Limb (tissue), 2 donors: Measurements from ENCODE around the gene RAB3C.
"Not testable (repeated sequence)": the region's sequence is repeated elsewhere in the genome, so short reads cannot be mapped to it uniquely, and the experiment has no call there.

ENCODE experiments used
- DNase-seq, 2 donors: peaks; one replicate each; pipeline ENCODE4 v3.0.0-alpha.2; 2016; ENCODE audit errors: extremely low spot score in 2 of 2

RAB3C gene

DNA sequence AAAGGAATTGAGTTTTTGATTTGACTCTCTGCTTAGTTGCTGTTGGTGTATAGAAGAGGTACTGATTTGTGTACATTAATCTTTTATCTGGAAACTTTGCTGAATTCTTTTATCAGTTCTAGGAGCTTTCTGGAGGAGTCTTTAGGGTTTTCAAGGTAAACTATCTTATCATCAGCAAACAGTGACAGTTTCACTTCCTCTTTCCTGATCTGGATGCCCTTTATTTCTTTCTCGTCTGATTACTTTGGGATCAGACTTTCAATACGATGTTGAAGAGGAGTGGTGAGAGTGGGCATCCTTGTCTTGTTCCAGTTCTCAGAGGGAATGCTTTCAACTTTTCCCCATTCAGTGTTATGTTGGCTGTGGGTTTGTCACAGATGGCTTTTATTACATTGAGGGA lies 17.7 kb downstream of the RAB3C start:
- not testable (repeated sequence) for DNase-seq

DNA sequence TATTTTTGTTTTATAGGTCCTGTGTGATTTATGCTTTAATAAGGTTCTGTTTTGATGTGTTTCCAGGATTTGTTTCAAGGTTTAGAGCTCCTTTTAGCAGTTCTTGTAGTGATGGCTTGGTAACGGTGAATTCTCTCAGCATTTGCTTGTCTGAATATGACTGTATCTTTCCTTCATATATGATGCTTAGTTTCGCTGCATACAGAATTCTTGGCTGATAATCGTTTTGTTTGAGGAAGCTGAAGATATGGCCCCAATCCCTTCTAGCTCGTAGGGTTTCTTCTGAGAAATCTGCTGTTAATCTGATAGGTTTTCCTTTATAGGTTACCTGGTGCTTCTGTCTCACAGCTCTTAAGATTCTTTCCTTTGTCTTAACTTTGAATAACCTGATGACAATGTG lies 20.0 kb downstream of the RAB3C start:
- not testable (repeated sequence) for DNase-seq

DNA sequence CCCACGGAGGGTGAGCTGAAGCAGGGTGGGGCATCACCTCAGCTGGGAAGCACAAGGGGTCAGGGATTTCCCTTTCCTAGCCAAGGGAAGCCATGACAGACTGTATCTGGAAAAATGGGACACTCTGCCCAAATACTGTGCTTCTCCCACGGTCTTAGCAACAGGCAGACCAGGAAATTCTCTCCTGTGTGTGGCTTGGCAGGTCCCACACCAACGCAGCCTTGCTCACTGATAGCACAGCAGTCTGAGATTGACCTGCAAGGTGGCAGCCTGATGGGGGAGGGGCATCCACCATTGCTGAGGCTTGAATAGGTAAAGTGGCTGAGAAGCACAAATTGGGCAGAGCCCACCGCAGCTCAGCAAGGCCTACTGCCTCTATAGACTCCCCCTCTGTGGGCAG lies 23.2 kb downstream of the RAB3C start:
- no peak for DNase-seq

DNA sequence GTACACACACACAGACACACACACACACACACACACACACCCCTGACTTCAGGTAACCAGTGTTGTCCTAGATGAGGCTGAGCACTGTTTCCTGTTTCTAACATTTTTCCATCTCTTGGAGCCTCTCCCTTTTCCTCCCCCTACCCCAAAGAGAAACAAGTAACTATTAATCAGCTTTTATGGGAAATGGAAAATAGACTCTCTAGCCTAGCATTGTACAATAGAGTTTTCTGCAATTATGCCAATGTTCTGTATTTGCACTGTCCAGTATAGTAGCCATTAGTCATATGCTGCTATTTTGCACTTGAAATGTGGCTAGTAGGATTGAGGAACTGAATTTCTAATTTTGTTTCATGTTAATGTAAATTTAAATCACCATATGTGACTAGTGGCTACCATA lies 33.1 kb downstream of the RAB3C start:
- no peak for DNase-seq

GRCh38 chr5:58617241-58617640 lies 34.4 kb downstream of the RAB3C start:
- DNase-seq, result no peak

DNA sequence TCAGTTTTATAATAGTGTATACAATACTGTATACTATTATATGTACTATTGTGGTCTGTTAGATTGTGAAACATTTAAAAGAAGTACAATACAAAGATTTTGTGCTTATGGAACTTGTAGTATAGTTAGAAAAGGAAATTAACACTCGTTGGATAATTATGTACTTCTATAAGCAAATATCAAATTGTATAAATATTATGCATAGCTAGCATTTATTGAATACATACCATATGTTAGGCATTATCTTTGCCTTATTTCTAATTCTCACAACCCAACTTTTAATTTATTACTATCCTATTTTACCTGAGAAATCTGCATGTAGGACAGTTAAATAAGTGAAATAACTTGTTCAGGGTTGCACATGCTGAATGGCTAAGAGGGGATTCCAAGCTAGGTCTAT lies 37.5 kb downstream of the RAB3C start:
- DNase-seq, result no peak

GRCh38 chr5:58622936-58623871 lies 40.3 kb downstream of the RAB3C start:
- no peak for DNase-seq

DNA sequence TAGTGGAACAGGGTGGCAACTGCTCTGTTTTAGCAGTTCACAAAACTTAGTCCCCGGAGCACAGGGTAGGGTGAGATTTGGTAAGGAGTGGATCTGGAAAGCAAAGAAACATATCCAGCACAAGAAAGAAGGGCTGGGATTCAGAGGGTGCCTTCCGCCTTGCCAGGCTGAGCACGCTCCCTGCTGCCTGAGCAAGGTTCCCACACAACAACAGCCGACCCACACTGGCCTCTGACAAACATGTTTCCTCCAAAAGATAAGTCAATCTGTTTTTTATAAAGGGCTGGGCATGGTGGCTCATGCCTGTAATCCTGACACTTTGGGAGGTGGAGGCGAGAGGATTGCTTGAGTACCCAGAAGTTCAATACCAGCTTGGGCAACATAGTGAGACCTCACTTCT lies 45.8 kb downstream of the RAB3C start:
- DNase-seq, result no peak

- peak in 1 of 2 donors; percentile 20 for DNase-seq
These were observed 46.6 kb downstream of the RAB3C start for GRCh38 chr5:58629271-58630159.

GRCh38 chr5:58631895-58632294 lies 49.0 kb downstream of the RAB3C start:
- no peak for DNase-seq

DNA sequence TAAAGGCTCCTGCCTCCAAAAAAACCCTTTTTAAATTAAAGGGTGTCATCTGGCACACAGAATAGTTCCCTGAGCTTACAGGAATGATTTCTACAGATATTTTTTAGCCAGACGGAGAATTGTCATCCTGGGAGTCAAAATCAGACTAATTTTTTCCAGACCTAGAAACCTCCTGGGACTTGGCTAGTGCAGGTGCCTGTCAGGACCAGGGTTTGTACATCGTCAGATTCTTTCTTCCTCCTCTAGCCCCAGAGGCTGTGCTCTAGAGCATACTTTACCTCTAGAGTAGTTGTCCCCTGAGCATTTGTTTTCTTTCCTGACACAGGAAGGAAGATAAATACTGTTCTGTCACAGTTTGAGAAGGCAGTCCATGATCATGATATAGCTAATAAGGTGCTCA lies 52.5 kb downstream of the RAB3C start:
- DNase-seq, result no peak

DNA sequence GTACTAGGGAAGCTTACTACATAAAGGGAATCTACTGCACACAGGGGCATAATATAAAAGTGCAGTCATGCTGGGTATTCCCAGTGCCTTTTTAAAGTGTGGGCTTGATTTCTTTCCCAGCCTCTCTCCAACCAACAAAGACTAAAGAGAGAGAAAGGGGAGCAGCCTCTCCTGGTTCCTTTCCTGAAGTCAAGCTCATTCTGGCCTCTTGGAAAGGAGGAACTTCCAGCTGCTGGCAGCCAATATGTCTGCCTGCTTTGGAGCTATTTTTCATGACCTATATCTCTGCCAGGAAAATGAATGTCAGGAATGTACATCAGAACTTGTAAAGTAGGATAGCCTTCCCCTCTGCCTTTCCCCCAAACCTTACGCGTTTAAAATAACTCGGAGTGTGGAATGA lies 57.1 kb downstream of the RAB3C start:
- peak in 1 of 2 donors; percentile 27 for DNase-seq

GRCh38 chr5:58641533-58641932 lies 58.7 kb downstream of the RAB3C start:
- no peak for DNase-seq

GRCh38 chr5:58648846-58649245 lies 66.0 kb downstream of the RAB3C start:
- no peak for DNase-seq

DNA sequence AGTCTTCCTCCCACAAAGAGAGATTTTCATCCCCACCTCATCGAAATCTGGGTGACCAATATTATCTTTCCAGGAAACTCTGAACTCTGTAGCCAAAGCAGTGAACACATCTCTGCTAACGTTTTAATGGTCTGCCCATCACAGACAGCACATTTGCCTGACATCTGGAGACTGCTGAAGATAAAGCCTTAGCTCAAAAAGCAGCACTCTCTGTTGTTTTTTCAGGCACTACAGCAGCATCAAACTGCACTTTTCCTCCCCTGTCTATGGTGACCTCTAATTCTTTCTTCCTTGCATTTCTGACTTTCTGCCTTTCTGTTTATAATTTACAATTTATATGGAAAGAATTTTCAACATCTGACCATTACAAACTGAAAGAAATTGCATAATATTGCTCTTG lies 66.8 kb downstream of the RAB3C start:
- DNase-seq, result no peak

DNA sequence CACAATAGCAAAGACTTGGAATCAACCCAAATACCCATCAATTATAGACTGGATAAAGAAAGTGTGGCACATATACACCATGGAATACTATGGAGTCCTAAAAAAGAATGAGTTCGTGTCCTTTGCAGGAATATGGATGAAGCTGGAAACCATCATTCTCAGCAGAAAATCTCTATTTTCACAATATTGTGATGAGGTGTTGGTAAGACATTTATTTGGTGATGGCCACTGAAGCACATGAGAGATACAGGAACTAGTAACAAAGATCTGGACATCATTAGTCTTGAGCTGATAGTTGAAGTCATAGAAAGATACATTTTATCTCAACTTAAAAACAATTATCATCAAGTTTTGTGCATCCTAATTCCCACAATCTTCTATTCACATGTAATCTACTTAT lies 70.6 kb downstream of the RAB3C start:
- no peak for DNase-seq

GRCh38 chr5:58666141-58666540 lies 83.3 kb downstream of the RAB3C start:
- no peak for DNase-seq

DNA sequence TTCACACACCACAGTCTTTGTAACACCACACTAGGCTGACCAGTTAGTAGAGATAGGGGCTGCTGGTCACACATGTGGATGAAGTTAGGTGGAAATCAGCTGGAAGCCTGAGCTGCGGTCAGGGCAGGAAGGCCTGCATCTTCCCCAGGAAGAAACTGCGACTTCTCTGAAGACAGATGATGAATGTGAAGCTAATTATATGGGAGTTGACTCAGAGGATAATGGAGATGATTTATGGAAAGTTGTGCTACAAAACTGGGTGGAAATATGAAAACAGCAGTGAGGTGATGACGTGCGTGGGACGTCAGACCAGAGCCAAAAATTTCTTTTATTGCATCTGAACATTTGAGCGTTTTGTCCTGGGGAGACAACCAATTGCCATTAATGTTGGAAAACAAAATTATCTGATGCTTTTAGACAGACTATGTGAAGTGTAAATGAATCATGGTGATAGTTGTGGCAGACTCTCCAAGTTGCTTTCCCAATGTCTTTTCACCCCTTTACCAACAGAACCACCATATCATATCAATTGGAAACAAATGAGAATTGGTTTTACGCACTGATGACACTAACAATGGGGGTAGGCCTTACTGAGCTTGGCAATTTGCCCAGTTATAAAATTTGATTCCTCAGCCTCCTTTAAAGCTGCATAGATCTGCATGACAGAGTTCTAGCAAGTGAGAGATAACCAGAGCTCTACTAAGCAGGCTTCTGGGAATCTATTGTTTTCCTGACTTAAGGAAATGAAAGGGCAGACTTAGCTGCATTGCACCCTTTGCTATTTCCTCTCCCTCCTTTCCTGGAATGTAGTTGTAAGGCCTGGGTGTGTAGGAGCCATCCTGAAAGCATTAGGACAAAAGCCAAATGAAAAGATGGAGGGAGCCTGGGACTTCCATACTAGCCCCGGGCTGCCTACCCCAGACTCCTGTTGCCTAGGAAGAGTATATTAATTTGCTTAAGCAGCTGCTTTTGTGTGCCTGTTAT lies 84.0 kb downstream of the RAB3C start:
- peak; percentile 11 to 29 for DNase-seq

DNA sequence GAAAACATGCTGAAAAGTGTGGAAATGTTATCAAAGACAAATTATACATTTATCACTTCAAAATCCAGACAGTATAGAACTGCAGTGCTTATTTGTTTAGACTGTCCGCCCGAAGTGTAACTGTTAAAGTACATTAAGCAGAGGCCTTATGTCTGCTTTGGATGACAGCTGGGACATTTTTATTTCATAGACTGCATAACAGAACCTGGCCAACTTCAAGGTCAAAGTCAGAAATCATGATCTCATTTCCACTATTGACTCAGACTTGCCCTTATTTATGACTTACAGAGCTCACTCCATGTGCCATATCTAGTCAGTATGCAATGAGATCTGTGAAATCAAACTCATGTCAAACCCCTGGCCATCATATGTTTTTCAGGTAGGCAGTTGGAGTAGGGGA lies 87.7 kb downstream of the RAB3C start:
- DNase-seq, result no peak

- DNase-seq, result no peak
These were observed 88.3 kb downstream of the RAB3C start for GRCh38 chr5:58671155-58671554.

GRCh38 chr5:58672521-58672920 lies 89.6 kb downstream of the RAB3C start:
- DNase-seq, result no peak
